Measurements from ENCODE around the gene CDH4.
A peak's percentile ranks its signal among the peaks of the same experiment; 100 is the strongest.

GRCh38 chr20:61896058-61896961 is 644.2 kb downstream of the CDH4 start:
- TF ChIP-seq CTCF (IDR thresholded peaks at IDR 0.05; ENCODE audit: insufficient read depth, low read depth, low read length) = peak; percentile 48
- no peak for TF ChIP-seq EZH2 (IDR thresholded peaks at IDR 0.05; ENCODE audit: insufficient read depth, low read length)

All from astrocyte (in vitro differentiated cells and primary cell).